Suppressor macrophage treated with lipopolysaccharide for 4 hours (primary cell): Measurements from ENCODE around the gene CHMP5.

ENCODE experiments used
- DNase-seq: peaks from one replicate; pipeline ENCODE4 v3.0.0-alpha.2; 2020

CHMP5 gene

GRCh38 chr9:33320230-33320567 lies 55.4 kb downstream of the CHMP5 start:
- DNase-seq = no peak

- peak; percentile 62 for DNase-seq
Observed at GRCh38 chr9:33320568-33321261, 55.9 kb downstream of the CHMP5 start.

- no peak for DNase-seq
Observed at GRCh38 chr9:33329117-33329563, 64.3 kb downstream of the CHMP5 start.

- DNase-seq = no peak
Observed at GRCh38 chr9:33329979-33330378, 65.1 kb downstream of the CHMP5 start.

- DNase-seq = no peak
Observed at GRCh38 chr9:33331377-33331891, 66.6 kb downstream of the CHMP5 start.
